Mucosa of stomach (tissue), 1 donor: ENCODE data around the gene MB.

Experiments
- H3K27me3 ChIP-seq: one replicate; pipeline ENCODE4 v1.7.0; 2013; ENCODE audit warnings: mild to moderate bottlenecking, low read length; ENCODE audit not compliant: control insufficient read depth, insufficient read depth
- H3K36me3 ChIP-seq: one replicate; pipeline ENCODE4 v1.7.0; 2013; ENCODE audit warnings: low read length; ENCODE audit not compliant: control insufficient read depth, insufficient read depth
- H3K4me1 ChIP-seq: one replicate; pipeline ENCODE4 v1.7.0; 2013; ENCODE audit warnings: mild to moderate bottlenecking, low read length; ENCODE audit not compliant: control insufficient read depth, insufficient read depth
- H3K4me3 ChIP-seq: one replicate; pipeline ENCODE4 v1.7.0; 2013; ENCODE audit warnings: low read length
- H3K9ac ChIP-seq: one replicate; pipeline ENCODE4 v1.7.0; 2013; ENCODE audit warnings: mild to moderate bottlenecking, low read length, moderate library complexity
- H3K9me3 ChIP-seq: one replicate; pipeline ENCODE4 v1.7.0; 2013; ENCODE audit warnings: mild to moderate bottlenecking, low read length, moderate library complexity; ENCODE audit not compliant: control insufficient read depth
- donor health status: Pancreatic carcinoma.

Gene MB

DNA sequence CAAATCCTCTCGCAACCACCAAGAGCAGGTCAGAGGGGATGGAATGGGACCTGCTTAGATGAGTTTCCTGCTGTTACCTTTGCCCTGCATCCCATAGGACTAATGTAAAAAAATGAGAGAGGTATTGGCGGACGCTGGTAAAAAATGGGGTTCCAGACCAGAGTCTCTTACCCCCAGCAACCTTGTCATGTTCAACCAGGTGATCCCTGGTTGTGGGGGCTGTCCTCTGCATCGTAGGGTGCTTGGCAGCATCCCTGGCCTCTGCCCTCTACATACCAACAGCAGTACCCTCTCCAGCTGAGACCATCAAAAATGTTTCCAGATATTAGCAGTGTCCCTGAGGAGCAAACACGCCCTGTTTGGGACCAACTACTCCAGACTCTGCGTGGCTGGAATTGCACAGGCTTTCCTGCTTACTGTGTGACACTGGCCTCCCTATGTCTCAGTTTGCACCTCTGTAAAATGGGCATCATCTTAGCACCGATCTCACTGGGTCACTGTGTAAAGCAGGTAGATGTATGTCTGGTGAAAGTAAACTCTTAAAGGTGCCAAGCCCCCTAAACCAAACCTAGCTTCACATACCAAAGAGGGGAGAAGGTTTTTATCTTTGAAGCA lies 32.6 kb upstream of the MB start:
- no peaks in the 10 kb centered on the region for H3K36me3 ChIP-seq
- H3K9ac ChIP-seq: peak overlapping the region; percentile 99
- H3K27me3 ChIP-seq: no peaks in the 10 kb centered on the region
- H3K4me1 ChIP-seq: peaks cover 8% of the 10 kb centered on the region
- H3K4me3 ChIP-seq: peak overlapping the region; percentile 11
- H3K9me3 ChIP-seq: no peaks in the 10 kb centered on the region

DNA sequence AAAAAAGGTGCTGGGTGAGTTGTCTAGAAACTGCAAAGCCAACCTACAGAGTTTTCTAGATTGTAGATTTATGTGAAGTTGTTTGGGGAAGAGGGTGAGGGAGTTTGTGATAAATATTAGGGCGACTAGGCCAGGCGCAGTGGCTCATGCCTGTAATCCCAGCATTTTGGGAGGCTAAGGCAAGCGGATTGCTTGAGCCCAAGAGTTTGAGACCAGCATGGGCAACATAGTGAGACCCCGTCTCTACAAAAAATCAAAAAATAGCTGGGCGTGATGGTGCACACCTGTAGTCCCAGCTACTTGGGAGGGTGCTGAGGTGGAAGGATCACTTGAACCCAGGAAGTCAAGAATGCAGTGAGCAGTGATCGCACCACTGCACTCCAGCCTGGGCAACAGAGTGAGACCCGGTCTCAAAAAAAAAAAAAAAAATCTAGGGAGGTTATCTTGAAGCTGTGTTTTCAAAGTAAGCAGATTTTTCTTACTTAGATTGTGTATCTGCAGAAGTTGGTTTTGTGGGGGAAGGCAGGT lies 32.0 kb upstream of the MB start:
- H3K9ac ChIP-seq: peak overlapping the region; percentile 99
- peak overlapping the region; percentile 93 for H3K4me3 ChIP-seq
- H3K36me3 ChIP-seq: no peaks in the 10 kb centered on the region
- peaks cover 8% of the 10 kb centered on the region for H3K4me1 ChIP-seq
- H3K27me3 ChIP-seq: no peaks in the 10 kb centered on the region
- H3K9me3 ChIP-seq: no peaks in the 10 kb centered on the region

DNA sequence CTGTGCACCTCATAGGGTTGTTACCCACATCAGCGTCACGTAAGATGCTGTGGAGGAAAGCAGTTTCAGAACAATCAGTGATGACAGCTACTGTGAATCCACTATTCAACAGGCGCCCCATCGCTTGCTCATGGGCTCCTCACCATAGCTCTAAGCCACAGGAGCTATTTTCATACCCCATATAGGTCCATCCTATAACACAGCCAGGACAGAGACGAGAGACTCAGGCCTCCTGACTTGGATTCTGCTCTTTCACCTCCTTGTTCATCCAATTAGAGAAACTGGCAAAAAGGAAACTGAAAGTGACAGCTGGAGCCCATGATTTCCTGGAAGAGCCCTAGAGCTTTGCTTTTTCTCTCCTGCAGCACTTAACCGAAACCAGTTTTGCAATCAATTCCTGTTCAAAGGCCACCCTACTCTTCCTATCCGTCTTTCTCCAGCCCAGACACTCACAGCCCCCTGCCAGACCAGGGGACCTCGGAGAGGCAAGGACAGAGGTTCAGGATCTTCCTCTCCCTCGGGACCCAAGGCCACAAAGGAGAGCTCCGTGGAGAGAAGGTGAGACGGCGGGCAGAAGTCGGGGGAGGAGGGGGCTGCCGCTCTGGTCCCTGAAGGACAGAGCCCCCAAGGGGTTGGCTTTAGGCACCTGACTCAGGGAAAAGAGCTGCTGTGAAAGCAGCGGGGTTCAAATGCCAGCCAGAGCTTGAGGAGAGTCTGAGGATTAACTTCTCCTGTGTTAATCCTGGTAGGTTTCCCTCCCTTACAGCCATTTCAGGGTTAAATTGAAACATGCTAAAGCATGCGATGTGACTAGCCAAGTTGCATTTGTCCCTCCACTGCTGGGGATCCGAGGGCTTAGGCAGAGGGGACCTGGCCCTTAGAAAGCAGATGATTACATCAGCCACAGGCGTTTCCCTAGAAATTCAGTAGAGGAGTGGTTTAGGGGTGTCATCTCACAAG lies 31.2 kb upstream of the MB start, which contains the start of gene APOL6:
APOL6 (plus strand) TSS at position 381 of the 960 bp plus-strand sequence. CDS start 7,980 bp downstream, outside the sequence.
- Histone ChIP-seq H3K9me3 (no peaks in the 10 kb centered on the region), H3K36me3 (no peaks in the 10 kb centered on the region), H3K9ac (peak within 1 kb of the TSS; percentile 99), H3K27me3 (no peaks in the 10 kb centered on the region), H3K4me3 (peak within 1 kb of the TSS; percentile 93), H3K4me1 (peaks cover 8% of the 10 kb centered on the region)

DNA sequence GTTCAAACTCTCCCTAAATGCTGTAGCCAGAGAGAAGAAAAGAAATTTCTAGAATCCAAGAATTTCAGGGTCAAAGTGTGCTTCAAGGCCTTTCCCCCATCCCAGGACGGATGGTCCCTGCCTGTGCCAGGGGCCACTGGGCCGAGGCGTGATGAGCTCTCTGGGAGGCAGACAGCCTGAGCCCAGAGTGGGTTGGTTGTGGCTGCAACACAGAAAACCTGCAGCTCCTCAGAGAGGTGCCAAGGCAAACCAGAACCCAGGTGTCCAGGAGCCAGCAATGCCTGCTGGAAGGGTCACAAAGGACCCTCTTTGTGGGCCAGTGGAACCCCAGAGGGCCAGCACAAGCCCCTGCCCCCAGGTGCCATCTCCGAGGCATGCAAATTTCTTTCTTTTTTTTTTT lies 28.5 kb upstream of the MB start:
- H3K4me3 ChIP-seq: no peak overlapping the region
- no peaks in the 10 kb centered on the region for H3K27me3 ChIP-seq
- no peaks in the 10 kb centered on the region for H3K36me3 ChIP-seq
- H3K4me1 ChIP-seq: peaks cover 8% of the 10 kb centered on the region
- H3K9ac ChIP-seq: no peak overlapping the region
- H3K9me3 ChIP-seq: no peaks in the 10 kb centered on the region

DNA sequence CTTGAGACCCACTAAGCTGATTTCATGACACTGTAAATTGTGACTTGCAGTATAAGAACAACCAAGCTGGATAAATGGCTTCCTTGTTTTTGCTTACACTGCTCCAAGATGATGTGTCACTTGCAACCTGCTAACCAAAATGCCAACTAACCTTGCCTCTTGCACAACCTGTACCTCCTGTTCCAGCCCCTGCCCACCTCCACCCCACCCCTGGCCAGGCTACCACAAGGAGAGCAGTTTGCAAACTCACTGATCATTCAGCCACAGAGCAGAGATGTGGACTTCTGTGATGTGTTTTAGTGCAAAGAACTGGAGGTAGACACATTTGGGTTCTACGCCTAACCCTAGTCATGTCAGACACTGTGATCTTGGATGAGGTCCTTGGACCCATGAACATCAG lies 26.9 kb upstream of the MB start:
- Histone ChIP-seq H3K4me3 (no peak overlapping the region), H3K36me3 (no peaks in the 10 kb centered on the region), H3K9me3 (no peaks in the 10 kb centered on the region), H3K4me1 (no peaks in the 10 kb centered on the region), H3K9ac (no peak overlapping the region), H3K27me3 (no peaks in the 10 kb centered on the region)

DNA sequence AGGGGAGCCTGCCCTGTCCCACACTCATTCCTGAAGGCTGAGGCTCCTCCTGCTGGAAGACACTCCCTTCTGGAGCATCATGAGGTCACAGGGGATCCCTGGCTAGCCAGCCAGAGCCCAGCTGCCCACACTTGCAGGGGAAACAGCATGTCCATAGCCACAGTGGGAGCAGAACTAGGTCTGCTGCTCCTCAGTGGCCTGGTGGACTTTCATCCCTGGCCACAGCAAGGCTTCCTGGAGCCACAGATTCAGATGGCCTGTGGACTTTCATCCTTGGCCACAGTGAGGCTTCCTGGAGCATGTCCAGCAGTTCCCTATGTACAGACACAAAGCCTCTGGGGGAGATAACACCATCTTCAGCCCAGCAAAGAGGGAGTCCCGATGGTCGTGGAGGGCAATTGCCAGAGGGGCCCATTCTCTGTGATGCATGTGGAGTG lies 25.2 kb upstream of the MB start:
- no peak overlapping the region for H3K9ac ChIP-seq
- H3K36me3 ChIP-seq: no peaks in the 10 kb centered on the region
- no peaks in the 10 kb centered on the region for H3K9me3 ChIP-seq
- H3K27me3 ChIP-seq: no peaks in the 10 kb centered on the region
- no peaks in the 10 kb centered on the region for H3K4me1 ChIP-seq
- no peak overlapping the region for H3K4me3 ChIP-seq

DNA sequence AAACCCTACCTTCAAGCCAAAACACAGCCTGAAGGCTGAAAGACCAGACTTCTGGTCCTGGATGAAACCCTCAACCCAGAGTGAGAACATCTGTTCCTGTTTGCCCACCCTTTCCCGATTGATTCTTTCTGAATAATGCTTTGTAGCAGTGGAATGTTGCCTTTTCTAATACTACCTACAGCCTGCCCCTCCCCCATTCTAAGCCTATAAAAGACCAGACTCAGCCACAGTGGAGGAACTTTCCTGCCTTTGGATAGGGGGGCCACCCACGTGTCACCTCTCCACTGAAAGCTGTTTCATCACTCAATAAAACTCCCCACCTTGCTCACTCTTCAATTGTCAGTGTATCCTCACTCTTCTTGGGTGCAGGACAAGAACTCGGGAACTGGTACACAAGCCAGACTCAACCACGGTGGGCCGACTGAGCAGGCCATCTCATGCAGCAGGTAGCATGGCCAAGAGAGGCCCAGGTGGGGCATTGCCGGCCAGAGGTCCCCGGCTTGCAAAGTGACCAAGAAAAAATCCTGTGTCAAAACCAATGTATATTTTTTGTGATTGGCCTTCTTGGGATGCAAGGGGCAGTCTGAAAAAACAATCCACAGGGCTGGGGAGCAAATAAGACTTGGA lies 24.5 kb upstream of the MB start:
- no peaks in the 10 kb centered on the region for H3K27me3 ChIP-seq
- H3K4me3 ChIP-seq: no peak overlapping the region
- no peak overlapping the region for H3K9ac ChIP-seq
- H3K4me1 ChIP-seq: no peaks in the 10 kb centered on the region
- H3K9me3 ChIP-seq: no peaks in the 10 kb centered on the region
- H3K36me3 ChIP-seq: no peaks in the 10 kb centered on the region

DNA sequence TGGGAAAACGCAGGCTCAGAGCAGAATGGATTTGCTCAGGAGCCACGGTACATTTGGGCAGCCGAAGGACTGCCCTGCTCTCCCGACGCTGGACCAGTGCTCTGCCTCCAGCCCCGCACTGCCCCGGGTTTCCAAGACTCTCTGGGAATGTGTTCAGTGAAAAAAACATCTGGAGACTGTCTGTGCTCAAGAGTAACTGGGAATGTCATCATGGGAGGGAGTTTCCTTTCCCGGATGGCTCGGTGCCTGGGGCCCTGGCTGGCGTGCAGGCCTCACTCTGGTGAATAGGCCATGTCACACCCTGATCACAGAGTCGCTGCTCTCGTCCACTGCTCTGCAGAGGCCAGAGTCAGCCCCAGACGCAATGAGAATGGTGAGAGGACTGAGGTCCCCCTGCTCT lies 21.3 kb upstream of the MB start:
- Histone ChIP-seq H3K9ac (no peak overlapping the region), H3K4me3 (no peak overlapping the region), H3K9me3 (no peaks in the 10 kb centered on the region), H3K4me1 (no peaks in the 10 kb centered on the region), H3K36me3 (no peaks in the 10 kb centered on the region), H3K27me3 (no peaks in the 10 kb centered on the region)

DNA sequence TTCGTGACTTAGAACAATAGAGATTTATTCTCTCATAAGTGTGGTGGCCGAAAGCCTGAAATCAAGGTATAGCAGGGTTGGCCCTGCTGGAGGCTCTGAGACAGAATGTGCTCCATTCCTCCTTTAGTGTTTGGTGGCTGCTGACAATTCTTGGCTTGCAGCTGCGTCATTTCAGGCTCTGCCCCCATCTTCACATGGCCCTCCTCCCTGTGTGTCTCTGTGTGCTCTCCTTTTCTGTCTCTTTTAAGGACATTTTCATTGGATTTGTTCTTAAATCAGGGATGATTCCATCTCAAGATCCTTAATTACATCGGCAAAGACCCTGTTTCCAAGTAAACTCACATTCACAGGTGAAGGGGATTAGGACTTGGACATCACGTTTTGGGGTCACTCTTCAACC lies 20.9 kb upstream of the MB start:
- Histone ChIP-seq H3K27me3 (no peaks in the 10 kb centered on the region), H3K9ac (no peak overlapping the region), H3K4me3 (no peak overlapping the region), H3K36me3 (no peaks in the 10 kb centered on the region), H3K4me1 (no peaks in the 10 kb centered on the region), H3K9me3 (no peaks in the 10 kb centered on the region)

DNA sequence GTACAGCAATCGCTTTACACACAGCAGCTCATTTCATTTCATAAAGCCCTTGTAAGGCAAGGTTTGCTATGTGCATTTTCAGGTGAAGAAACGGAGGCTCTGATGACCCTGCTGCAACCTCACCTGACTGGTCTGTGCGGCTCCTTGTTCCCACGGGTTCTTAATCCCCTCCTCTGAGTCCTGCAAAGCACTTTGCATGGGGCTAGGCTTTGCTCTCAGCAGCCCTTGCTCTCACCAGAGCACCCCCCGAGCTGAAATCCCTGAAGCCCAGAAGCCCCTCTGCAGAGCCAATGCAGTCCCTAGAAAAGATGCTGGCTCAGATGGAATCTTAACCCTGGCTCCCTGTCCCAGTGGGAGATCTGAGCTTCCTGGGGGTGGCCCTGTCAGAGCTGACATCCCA lies 20.1 kb upstream of the MB start:
- Histone ChIP-seq H3K9me3 (no peaks in the 10 kb centered on the region), H3K9ac (no peak overlapping the region), H3K27me3 (no peaks in the 10 kb centered on the region), H3K36me3 (no peaks in the 10 kb centered on the region), H3K4me3 (no peak overlapping the region), H3K4me1 (no peaks in the 10 kb centered on the region)

DNA sequence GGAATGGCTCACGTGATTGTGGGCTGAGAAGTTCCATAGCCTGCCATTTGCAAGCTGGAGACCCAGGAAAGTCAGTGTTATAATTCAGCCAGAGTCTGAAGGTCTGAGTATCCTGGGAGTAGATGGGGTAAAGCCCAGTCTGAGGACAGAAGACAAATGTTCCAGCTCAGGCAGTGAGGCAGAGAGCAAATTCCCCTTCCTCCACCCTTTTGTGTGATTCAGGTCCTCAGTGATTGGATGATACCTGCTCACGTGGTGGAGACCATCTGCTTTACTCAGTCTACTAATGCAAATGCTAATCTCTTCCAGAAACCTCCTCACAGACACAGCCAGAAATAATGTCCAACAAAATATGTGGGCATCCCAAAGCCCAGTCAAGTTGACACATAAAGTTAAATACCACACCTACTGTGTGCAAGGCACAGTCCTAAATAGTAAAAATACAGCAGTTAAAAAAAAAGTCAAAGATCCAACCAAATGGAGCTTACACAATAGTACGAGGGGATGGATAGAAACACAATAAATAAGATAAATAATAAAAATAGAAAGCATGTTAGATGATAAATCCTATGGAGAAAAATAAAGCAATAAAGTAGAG lies 17.9 kb upstream of the MB start:
- no peaks in the 10 kb centered on the region for H3K9me3 ChIP-seq
- no peaks in the 10 kb centered on the region for H3K27me3 ChIP-seq
- H3K4me3 ChIP-seq: no peak overlapping the region
- H3K36me3 ChIP-seq: no peaks in the 10 kb centered on the region
- no peak overlapping the region for H3K9ac ChIP-seq
- no peaks in the 10 kb centered on the region for H3K4me1 ChIP-seq
